Hair follicle dermal papilla cell (primary cell): Measurements from ENCODE around the gene MORC1. TPM values are rescaled to one million over a fixed set of nuclear protein-coding genes. Genes with fewer than 3 reads are reported as not detected.

Experiments used
- small RNA-seq: library from RNA; depleted of rRNA; stranded (forward); fragments of <200 nt; gene quantifications from one replicate; pipeline ENCODE3, GENCODE V24; 2012
- total RNA-seq: library from RNA; depleted of rRNA; stranded (reverse); fragments of >200 nt; gene quantifications from 2 replicates; pipeline ENCODE4 v1.2.3, GENCODE V29; 2012

Gene MORC1
- not detected in 2 replicates for total RNA-seq

GRCh38 chr3:109117939-109118338, at the start of gene MORC1:
MORC1 (minus strand) TSS chr3:109118134; CDS start chr3:109118059, 75 bp downstream.

GRCh38 chr3:109136523-109136922, 18.6 kb upstream of the MORC1 start, which contains the start of gene C3orf85:
C3orf85 (plus strand) TSS chr3:109136719; CDS start chr3:109136848, 129 bp downstream.

GRCh38 chr3:108953700-108954099, 164.2 kb downstream of the MORC1 start, which contains the start of gene GUCA1C:
GUCA1C (minus strand) TSS chr3:108953879; CDS start chr3:108953762, 117 bp downstream.

Small RNA genes within 50 kb of the gene (small RNA-seq; reads per million reads assigned to genes)
- gene RF00012, result not detected

Other genes starting within 250 kb of the MORC1 start
- gene GUCA1C, start 164.3 kb downstream of the MORC1 start, total RNA-seq, result not detected in 2 replicates
- not detected in 2 replicates for gene C3orf85, start 18.6 kb upstream of the MORC1 start, total RNA-seq
- gene DPPA2, start 198.4 kb upstream of the MORC1 start, total RNA-seq, result not detected in 2 replicates
- gene DPPA4, start 219.4 kb upstream of the MORC1 start, total RNA-seq, result 2.3 and 3.9 TPM in 2 replicates